Type B pancreatic cell (in vitro differentiated cells): ENCODE results near the gene DNAAF1. TPM values are rescaled to one million over a fixed set of nuclear protein-coding genes. Genes with fewer than 3 reads are reported as not detected.

Experiments used
- DNase-seq: peaks from one replicate; pipeline ENCODE4 v3.0.0; 2021; ENCODE audit warnings: mixed read lengths; ENCODE audit not compliant: unreplicated experiment; ENCODE audit errors: extremely low spot score
- H3K27ac Mint-ChIP-seq: 2 replicates; pipeline ENCODE4 v1.8.0; 2021; ENCODE audit warnings: mild to moderate bottlenecking, mixed read lengths
- H3K27me3 Mint-ChIP-seq: 2 replicates; pipeline ENCODE4 v1.8.0; 2021; ENCODE audit warnings: mixed read lengths
- H3K36me3 Mint-ChIP-seq: 2 replicates; pipeline ENCODE4 v1.8.0; 2021; ENCODE audit warnings: mixed read lengths
- H3K4me1 Mint-ChIP-seq: one replicate; pipeline ENCODE4 v1.8.0; 2021; ENCODE audit warnings: mixed read lengths; ENCODE audit not compliant: unreplicated experiment
- H3K4me3 Mint-ChIP-seq: 2 replicates; pipeline ENCODE4 v1.8.0; 2021; ENCODE audit warnings: mild to moderate bottlenecking, mixed read lengths
- H3K9me3 Mint-ChIP-seq: 2 replicates; pipeline ENCODE4 v1.8.0; 2021; ENCODE audit warnings: mixed read lengths
- total RNA-seq: library from RNA; stranded (reverse); gene quantifications from 2 replicates; pipeline ENCODE4 v1.2.1, GENCODE V29; 2021; ENCODE audit warnings: low replicate concordance
- TF ChIP-seq, protein P1 (sequence below): fragments of 200-600 bp; sonication (generic); conservative IDR thresholded peaks from 2 replicates; pipeline ENCODE4 v1.5.0; 2021; ENCODE audit warnings: antibody characterized with exemption, mild to moderate bottlenecking

Gene DNAAF1
- total RNA-seq, 1 donor from 2014 or later: 3.2 TPM

DNA sequence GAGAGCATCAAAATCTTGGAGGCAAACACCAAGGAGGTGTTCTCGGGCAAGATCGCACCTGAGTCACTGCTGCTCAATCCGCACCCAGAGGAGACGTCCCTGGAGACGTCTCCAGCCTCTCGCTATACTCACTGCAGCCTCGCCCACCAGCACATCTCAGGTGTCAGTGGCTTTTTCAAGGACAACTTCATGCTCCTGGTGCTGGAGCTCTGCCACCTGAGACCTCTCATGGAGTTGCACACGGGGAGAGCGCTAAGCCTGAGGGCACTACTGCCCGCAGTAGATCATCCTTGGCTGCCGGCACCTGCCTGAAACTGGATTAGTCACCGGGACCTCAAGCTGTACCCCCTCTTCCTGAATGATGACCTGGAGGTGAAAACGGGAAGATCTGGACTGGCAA lies 25.7 kb upstream of the DNAAF1 start:
- Mint-ChIP-seq H3K27ac (peak overlapping the region; percentile 34), H3K36me3 (peaks cover 12% of the 10 kb centered on the region), H3K4me3 (no peak overlapping the region), H3K9me3 (no peaks in the 10 kb centered on the region), H3K27me3 (no peaks in the 10 kb centered on the region), H3K4me1 (peaks cover 10% of the 10 kb centered on the region)
- TF ChIP-seq, protein P1, sequence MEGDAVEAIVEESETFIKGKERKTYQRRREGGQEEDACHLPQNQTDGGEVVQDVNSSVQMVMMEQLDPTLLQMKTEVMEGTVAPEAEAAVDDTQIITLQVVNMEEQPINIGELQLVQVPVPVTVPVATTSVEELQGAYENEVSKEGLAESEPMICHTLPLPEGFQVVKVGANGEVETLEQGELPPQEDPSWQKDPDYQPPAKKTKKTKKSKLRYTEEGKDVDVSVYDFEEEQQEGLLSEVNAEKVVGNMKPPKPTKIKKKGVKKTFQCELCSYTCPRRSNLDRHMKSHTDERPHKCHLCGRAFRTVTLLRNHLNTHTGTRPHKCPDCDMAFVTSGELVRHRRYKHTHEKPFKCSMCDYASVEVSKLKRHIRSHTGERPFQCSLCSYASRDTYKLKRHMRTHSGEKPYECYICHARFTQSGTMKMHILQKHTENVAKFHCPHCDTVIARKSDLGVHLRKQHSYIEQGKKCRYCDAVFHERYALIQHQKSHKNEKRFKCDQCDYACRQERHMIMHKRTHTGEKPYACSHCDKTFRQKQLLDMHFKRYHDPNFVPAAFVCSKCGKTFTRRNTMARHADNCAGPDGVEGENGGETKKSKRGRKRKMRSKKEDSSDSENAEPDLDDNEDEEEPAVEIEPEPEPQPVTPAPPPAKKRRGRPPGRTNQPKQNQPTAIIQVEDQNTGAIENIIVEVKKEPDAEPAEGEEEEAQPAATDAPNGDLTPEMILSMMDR: no peak
- DNase-seq: no peak

DNA sequence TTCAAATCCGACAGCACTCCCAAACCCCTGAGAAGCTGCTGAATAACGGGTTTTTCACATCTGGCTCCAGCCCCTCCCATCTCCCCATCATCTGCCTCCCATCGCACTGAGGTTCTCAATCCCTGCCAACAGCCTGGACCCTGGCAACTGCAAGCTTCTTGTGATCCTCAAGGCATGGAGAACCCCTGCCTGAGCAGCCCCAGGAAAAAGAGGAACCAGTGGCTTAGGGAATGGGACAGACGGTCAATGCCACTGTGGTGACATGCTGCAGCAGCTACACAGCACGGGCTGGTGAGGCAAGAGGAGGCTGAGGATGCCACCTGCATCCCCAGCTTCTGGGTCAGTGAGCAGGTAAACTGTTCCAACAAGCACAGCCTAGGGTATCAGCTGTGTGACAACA lies 25.1 kb upstream of the DNAAF1 start:
- no peak overlapping the region for H3K27ac Mint-ChIP-seq
- no peaks in the 10 kb centered on the region for H3K27me3 Mint-ChIP-seq
- no peak for DNase-seq
- H3K9me3 Mint-ChIP-seq: no peaks in the 10 kb centered on the region
- TF ChIP-seq, protein P1: no peak
- H3K36me3 Mint-ChIP-seq: peaks cover 16% of the 10 kb centered on the region
- peaks cover 10% of the 10 kb centered on the region for H3K4me1 Mint-ChIP-seq
- peak overlapping the region; percentile 39 for H3K4me3 Mint-ChIP-seq

DNA sequence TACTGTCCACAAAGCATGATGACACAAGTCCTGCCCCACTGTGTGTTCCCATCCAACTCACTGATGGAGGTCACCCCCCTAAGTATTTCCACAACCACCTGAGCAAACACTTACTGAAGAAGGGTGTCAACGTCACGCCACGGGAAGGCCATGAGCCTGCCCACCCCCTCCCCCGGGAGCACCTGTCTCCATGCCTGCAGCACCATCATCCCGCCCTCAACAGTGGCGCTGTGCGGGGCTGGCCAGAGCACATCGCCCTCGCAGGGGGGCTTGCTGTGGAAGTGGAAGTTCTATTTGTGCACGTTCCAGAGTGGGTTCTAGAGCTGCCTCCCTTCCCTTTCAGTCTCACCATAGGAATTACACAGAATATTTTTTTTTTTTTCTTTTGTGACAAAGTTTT lies 24.1 kb upstream of the DNAAF1 start:
- TF ChIP-seq, protein P1: no peak
- Mint-ChIP-seq H3K36me3 (peaks cover 17% of the 10 kb centered on the region), H3K4me1 (peaks cover 4% of the 10 kb centered on the region), H3K27me3 (no peaks in the 10 kb centered on the region), H3K27ac (no peak overlapping the region), H3K9me3 (no peaks in the 10 kb centered on the region), H3K4me3 (no peak overlapping the region)
- no peak for DNase-seq

DNA sequence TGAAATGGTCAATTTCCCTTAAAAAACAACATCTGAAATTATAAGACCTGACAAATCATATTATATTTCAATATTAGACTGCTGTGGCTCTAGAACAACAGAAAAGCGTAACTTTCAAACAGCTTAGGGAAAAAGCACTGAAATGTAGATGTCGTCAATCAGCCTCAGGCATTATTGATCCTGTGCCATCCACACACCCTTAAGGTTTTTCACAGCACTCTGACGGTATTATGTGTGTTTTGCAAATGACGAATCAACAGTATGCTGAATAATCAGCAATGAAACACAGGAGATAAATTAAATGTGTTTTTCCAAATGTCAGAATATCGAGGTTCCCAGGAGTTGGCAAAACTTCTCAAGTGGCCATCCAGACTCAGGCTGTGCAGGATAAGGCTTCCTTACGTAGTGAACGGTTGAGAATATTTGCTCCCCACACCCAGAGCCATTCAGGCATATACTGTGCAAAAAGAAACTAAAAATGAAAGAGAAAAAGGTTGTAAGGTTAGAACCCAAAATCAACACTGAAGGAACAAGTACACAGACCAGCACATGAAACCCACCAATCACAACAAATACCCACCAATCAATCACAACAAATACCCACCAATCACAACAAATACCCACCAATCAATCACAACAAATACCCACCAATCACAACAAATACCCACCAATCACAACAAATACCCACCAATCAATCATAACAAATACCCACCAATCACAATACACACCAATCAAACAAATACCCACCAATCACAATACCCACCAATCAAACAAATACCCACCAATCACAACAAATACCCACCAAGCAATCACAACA lies 20.6 kb upstream of the DNAAF1 start:
- no peak overlapping the region for H3K27ac Mint-ChIP-seq
- H3K9me3 Mint-ChIP-seq: no peaks in the 10 kb centered on the region
- no peaks in the 10 kb centered on the region for H3K27me3 Mint-ChIP-seq
- peaks cover 25% of the 10 kb centered on the region for H3K36me3 Mint-ChIP-seq
- H3K4me1 Mint-ChIP-seq: no peaks in the 10 kb centered on the region
- H3K4me3 Mint-ChIP-seq: no peak overlapping the region
- DNase-seq: no peak
- TF ChIP-seq, protein P1: no peak

DNA sequence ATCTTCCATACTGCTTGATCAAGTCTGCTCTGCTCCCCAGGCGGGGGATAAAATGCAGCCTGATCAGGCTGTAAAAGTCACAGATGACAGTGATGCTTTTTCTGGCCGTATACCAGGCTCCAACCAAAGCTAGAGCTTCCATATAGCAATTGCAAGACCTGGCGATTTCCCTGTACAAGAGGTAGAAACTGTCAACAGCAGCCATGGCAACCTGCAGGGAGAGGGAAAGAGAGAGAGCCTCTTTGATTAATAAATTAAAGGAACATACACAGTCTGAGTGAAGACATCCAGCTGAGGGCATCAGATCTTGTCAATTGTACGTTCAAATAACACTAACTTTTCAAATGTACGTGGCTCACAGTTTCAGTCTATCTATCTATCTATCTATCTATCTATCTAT lies 14.0 kb upstream of the DNAAF1 start:
- TF ChIP-seq, protein P1: no peak
- H3K9me3 Mint-ChIP-seq: no peaks in the 10 kb centered on the region
- H3K27me3 Mint-ChIP-seq: no peaks in the 10 kb centered on the region
- no peak for DNase-seq
- H3K36me3 Mint-ChIP-seq: peaks cover 20% of the 10 kb centered on the region
- no peak overlapping the region for H3K27ac Mint-ChIP-seq
- H3K4me3 Mint-ChIP-seq: no peak overlapping the region
- peaks cover 16% of the 10 kb centered on the region for H3K4me1 Mint-ChIP-seq
